Measurements from ENCODE around the gene FAM13B.

DNA sequence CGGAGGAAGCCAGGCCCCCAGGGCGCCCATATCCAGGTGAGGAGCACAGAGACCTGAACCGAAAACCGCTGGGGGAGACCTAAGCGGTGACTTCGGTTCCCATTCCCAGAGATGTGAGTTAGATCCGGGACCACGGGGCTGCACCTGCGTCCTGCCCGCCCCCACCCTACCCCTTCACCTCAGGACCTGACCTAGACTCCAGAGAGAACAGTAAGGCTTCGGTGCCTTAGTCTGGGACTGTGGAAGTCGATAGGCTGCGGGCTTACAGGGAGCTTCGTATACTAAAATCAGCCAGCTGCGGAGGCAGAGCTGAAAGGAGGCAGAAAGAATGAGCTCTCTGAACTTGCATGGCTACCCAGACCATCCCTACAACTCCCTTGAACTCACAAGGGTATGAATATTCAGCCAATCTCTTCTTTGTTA lies 518 bp upstream of the FAM13B start:
- no peak for TF ChIP-seq ARNT (IDR thresholded peaks at IDR 0.05)
- TF ChIP-seq FOXM1 (IDR thresholded peaks at IDR 0.05; ENCODE audit: borderline replicate concordance), result no peak
- TF ChIP-seq FOXK2 (IDR thresholded peaks at IDR 0.05), result no peak
- no peak for TF ChIP-seq SP1 (IDR thresholded peaks at IDR 0.05)
- TF ChIP-seq ELF4 (IDR thresholded peaks at IDR 0.05), result no peak
- no peak for TF ChIP-seq HDGF (IDR thresholded peaks at IDR 0.05; ENCODE audit: borderline replicate concordance)
- TF ChIP-seq BHLHE40 (IDR thresholded peaks at IDR 0.05; ENCODE audit: borderline replicate concordance), result no peak
- TF ChIP-seq L3MBTL2 (conservative IDR thresholded peaks at IDR 0.05), result no peak
- TF ChIP-seq ZNF384 (IDR thresholded peaks at IDR 0.05), result no peak
- no peak for TF ChIP-seq CTBP1 (IDR thresholded peaks at IDR 0.05; ENCODE audit: borderline replicate concordance)
- no peak for TF ChIP-seq SUZ12 (IDR thresholded peaks at IDR 0.05)
- no peak for TF ChIP-seq FOXA1 (IDR thresholded peaks at IDR 0.05)
- TF ChIP-seq NFRKB (IDR thresholded peaks at IDR 0.05), result no peak

All from HEK293T (cell line).